Stimulated activated CD4-positive, alpha-beta T cell treated with anti-CD3 and anti-CD28 coated beads, Interleukin-1b, Interleukin-23, amount 100 ng/mL, for 4 hours (primary cell): ENCODE results near the gene ANKS1B.
"Not testable (repeated sequence)": the region's sequence is repeated elsewhere in the genome, so short reads cannot be mapped to it uniquely, and the experiment has no call there.

Source experiments
- DNase-seq, 2 donors: peaks; one replicate each; pipeline ENCODE4 v3.0.0-alpha.2; 2020; ENCODE audit warnings: low read depth in 2 of 2

ANKS1B gene

GRCh38 chr12:99706736-99707473 lies 277.8 kb downstream of the ANKS1B start:
- DNase-seq = no peak

- no peak for DNase-seq
Measured at GRCh38 chr12:99704458-99704857, 280.3 kb downstream of the ANKS1B start.

GRCh38 chr12:99704036-99704435 lies 280.7 kb downstream of the ANKS1B start:
- DNase-seq = no peak

GRCh38 chr12:99700032-99700431 lies 284.7 kb downstream of the ANKS1B start:
- DNase-seq = no peak

- no peak for DNase-seq
Measured at GRCh38 chr12:99695050-99695449, 289.7 kb downstream of the ANKS1B start.

- DNase-seq = no peak
Measured at GRCh38 chr12:99686142-99686541, 298.6 kb downstream of the ANKS1B start.

DNA sequence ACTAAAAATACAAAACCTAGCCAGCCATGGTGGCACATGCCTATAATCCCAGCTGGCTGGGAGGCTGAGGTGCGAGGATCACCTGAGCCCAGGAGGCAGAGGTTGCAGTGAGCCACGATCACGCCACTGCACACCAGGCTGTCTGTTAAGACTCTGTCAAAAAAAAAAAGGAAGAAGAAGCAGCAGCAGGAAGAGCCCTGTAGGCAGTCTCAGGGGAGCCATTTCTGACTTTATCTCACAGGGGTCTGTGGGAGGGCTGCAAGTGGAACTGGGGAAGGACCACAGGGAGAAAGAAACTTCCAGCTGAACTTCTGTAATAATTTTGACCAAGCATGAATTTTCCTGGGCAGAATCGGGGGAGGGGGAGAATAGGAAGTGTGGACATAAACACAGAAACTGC lies 304.5 kb downstream of the ANKS1B start:
- no peak for DNase-seq

DNA sequence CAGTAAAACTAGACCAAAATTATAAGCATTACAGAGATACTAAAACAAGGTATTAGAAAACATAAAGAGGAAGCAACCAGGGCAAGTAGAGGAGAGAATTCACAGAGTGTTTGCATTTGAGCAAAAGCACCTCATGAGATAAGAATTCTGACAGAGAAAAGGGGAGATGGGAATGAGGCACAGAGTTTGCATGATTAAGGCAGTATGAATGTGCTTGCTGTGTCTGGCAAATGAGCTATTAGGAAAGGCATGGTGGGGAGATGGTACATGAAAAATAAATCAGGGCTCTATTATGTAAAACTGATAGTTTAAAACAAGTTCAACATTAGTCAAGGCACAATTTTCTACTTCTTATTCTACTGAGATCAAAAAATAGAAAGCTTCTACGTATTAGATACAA lies 314.1 kb downstream of the ANKS1B start:
- no peak for DNase-seq

DNA sequence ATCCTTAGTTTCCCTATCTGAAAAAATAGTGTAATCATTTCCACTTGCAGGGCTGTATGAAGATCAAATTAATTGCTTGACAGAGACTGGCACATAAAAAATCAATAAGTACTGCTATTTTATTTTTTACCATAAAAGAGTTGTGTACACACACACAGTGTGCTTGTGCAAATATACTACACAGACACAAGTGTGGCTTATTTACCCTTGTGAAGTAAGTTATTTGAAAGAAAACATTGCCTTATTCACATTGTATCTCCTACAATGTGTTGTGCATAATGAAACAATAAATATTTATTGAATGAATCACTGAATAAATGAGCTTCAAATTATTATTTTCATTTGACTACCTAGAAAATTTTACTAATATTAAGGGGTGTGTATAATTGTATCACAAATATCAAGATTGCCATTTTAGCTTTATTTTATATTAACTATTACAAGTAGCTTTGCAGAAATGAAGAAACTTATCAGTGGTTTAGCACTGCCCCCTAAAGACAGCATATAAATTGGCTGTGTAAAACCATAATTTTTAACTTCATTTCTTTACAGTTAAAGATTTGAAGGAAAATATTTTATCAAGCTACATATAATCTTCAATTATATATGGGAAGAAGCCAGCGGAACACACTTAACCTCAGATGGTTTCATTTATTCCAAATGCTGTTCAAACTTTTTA lies 325.9 kb downstream of the ANKS1B start:
- DNase-seq = no peak

GRCh38 chr12:99649551-99649950 lies 335.2 kb downstream of the ANKS1B start:
- no peak for DNase-seq

GRCh38 chr12:99648183-99648582 lies 336.6 kb downstream of the ANKS1B start:
- DNase-seq = no peak

DNA sequence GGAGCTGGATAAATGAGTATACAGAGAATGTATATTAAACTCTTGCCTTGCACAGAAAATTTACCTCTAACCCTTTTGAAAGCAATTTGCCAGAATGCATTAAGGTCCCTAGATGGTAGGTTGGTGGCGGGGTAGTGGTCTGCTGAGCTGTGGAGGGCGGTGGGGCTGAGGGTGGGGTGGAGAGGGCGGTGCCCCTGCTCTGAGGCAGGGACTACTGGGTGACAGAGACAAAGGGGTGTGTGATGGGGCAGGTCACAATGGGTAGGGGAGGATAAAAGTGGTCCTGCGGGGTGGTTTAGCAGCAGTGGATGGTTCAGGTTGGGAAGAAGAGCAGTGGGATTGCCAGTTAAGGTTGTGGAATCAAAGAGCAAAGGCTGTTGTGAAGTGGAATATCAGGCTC lies 337.3 kb downstream of the ANKS1B start, which contains the start of gene GARIN6:
Gene GARIN6, plus strand, starts transcription at position 301 of the 400 bp plus-strand sequence. CDS start 422 bp downstream, outside the sequence.
- no peak for DNase-seq

DNA sequence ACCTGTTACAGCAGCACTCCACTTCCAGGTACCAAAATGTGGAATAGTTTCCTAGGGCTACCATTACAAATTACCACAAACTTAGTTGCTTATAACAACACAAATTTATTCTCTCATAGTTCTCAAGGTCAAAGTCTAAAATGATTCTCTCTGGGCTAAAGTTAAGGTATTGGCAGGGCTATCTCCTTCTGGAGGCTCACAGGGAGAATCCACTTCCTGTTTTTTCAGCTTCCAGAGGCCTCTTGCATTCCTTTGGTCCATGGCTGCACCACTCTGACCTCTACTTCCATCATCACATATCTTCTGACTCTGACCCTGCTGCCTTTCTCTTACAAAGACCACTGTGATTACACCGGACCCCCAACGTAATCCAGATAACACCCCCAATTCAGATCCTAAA lies 340.1 kb downstream of the ANKS1B start:
- no peak for DNase-seq

GRCh38 chr12:99627459-99627858 lies 357.3 kb downstream of the ANKS1B start:
- DNase-seq = no peak

DNA sequence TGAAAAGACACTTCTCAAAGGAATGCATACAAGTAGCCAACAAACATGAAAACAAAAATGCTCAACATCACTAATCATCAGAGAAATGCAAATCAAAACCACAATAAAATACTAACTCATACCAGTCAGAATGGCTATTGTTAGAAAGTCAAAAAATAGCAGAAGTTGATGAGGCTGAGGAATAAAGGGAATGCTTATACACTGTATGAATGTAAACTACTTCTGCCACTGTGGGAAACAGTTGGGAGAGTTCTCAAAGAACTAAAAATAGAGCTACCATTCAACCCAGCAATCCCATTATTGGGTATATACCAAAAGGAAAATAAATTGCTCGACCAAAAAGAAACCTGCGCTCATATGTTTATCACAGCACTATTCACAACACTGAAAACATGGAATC lies 360.1 kb downstream of the ANKS1B start:
- not testable (repeated sequence) for DNase-seq

DNA sequence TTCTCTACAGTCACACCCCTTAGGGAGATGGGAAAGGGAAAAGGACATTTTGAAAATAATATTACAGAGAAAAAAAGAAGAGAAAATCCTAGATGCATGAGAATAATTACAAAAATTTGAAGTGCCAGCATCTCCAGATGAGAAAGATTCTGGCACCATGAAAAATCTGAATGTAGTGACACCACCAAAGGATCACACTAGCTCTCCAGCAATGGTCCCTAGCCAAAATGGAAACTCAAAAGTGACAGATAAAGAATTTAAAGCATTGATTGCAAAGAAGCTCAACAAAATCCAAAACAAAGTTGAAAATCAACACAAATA lies 364.6 kb downstream of the ANKS1B start:
- DNase-seq = no peak

DNA sequence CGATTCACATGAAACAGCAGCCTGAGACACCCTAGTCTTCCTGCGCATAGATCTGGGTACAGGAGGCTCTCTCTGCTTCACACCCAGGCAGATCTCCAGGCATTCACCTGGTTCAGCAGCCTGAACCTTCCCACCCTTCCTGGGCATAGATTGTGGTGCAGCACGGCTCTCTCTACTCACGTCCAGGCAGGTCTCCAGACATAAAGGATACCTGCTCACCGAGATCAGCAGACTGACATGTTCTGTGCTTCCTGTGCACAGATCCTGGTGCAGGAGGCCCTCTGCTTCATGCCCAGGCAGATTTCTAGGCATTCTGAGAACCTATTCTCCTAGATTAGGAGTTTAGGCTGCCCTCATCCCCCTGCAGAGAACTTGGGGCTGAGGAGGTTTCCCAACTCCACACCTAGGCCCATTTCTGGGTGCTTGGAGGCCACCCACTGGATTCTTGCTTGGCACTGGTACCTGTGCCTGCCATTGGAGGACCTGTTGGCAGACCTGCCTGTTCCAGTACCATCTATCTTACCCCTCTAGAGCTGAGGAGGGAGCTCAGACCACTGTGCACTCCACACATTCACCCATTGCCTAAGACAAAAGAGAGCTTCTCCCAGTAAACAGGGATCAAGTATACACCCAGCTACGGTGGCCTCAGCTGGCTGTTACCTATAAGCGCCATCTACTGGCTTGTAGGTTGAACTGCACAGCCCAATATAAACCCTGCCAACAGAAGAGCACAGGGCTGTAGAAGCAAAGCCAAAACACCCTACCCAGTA lies 365.2 kb downstream of the ANKS1B start:
- no peak for DNase-seq

DNA sequence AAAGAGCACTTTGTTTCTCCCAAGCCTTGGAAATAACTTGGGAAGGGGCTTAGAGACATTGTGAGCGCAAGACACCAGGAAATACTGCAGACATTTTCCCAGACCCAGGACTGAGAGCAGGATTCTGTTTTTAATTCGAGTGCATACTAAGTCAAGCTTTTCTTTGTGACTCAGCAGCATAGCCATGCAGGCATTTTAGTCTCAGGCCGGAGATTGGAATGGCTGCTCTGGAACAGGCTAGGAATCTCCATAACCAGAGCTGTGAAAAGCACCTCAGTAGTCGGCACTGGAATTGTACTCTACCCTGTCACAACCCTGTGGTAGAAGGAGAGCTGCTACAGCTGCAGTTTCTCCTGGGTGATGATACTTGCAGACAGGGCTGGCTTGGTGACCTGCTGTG lies 366.1 kb downstream of the ANKS1B start:
- no peak for DNase-seq

GRCh38 chr12:99611599-99611998 lies 373.1 kb downstream of the ANKS1B start:
- no peak for DNase-seq

GRCh38 chr12:99611117-99611516 lies 373.6 kb downstream of the ANKS1B start:
- no peak for DNase-seq

- DNase-seq = no peak
Measured at GRCh38 chr12:99609455-99610181, 375.1 kb downstream of the ANKS1B start.

DNA sequence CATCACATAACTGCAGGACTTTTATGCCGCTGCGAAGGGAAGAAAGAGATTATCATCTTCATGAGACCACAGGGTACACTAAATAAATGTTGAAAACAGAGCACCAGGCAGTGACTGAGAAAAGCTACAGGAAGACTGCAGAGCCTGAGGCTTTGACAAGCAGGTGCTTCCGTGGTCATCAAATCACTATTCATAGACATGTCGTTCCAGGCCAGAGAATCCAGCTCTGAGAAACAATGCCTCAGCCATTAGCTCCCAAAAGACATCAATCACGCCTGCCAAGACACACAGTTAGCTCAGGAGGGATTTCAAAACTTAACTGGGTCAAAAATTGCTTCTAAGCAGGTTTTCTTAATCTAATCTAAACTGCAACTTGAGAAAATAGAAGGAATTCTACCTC lies 384.3 kb downstream of the ANKS1B start:
- DNase-seq = no peak
